Measurements from ENCODE around the gene CEP135. TPM values are rescaled to one million over a fixed set of nuclear protein-coding genes. Genes with fewer than 3 reads are reported as not detected.

The CEP135 gene
- polyA plus RNA-seq, 6 donors from 2014 or later: 13.6 to 23.0 (median 17.0) TPM

DNA sequence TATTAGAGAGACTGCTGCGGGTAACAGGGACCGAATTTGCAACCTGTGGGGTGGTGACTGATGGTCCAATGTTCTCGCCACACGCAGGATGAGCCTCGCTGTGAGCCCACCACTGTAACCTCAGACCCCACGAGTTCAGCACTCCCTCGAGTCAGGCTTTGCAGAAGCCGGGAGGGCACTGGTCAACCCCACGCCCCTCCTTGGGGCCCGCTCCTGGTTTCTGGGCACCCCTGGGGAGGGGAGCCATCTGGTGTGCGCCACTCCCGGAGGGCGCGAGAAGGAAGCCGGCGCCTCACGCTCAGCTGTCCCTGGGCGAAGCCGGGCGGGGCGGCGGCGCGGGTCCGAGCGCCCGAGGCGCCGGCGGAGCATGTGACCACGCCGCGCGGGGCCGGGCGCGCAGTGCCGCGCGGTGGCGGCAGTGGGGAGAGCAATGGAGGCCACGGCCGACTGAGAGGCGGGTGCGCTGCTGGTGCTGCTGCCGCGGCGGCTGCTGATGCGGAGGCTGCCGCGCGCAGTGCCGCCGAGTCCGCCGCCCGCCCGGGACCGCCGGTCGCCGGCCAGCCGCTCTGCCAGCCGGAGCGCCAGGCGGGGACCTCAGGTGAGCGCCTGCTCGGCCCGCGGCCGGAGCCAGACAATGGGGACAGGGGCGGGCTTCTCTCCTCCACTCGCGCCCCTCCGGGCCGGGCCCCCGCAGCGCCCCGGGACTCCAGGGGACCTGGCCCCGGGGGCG, 100.1 kb downstream of the CEP135 start:
- Mint-ChIP-seq H3K27me3 (peaks cover 8 to 25% (median 20%) of the 10 kb centered on the region in 3 donors), H3K27ac (no peak overlapping the region), H3K4me3 (peak overlapping the region; percentile 82 to 91 (median 86)), H3K4me1 (peaks cover 8 to 15% (median 13%) of the 10 kb centered on the region in 3 donors), H3K36me3 (no peaks in the 10 kb centered on the region), H3K9me3 (no peaks in the 10 kb centered on the region)
- peak; percentile 29 for DNase-seq
- peak; percentile 92 to 96 for ATAC-seq (ENCODE audit: low read depth in 2 of 2)

DNA sequence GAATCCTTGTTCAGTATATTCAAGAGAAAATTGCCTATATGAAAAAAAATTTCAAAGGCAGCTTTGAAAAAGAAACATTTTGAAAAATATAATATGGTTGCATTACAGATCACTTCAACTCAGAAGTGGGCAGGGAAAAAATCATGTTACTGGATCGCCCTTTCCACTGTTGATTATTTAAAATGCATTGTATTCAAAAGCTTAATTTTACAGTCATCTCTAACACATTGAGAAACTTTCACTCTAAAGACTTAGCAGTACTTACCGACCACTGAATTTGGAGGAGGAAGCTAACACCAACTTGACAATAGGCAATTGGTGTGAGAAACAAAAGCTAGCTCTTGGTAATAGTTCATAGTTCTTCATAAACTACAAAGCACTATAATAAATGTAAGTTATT, 101.9 kb downstream of the CEP135 start:
- Mint-ChIP-seq H3K4me1 (peaks cover 8 to 13% (median 11%) of the 10 kb centered on the region in 3 donors), H3K9me3 (no peaks in the 10 kb centered on the region), H3K27me3 (peaks cover 17 to 27% (median 25%) of the 10 kb centered on the region in 3 donors), H3K36me3 (no peaks in the 10 kb centered on the region), H3K27ac (no peak overlapping the region), H3K4me3 (peak overlapping the region in 2 of 8 donors; percentile 83 to 92)
- no peak for ATAC-seq (ENCODE audit: low read depth in 2 of 2)
- DNase-seq: no peak

DNA sequence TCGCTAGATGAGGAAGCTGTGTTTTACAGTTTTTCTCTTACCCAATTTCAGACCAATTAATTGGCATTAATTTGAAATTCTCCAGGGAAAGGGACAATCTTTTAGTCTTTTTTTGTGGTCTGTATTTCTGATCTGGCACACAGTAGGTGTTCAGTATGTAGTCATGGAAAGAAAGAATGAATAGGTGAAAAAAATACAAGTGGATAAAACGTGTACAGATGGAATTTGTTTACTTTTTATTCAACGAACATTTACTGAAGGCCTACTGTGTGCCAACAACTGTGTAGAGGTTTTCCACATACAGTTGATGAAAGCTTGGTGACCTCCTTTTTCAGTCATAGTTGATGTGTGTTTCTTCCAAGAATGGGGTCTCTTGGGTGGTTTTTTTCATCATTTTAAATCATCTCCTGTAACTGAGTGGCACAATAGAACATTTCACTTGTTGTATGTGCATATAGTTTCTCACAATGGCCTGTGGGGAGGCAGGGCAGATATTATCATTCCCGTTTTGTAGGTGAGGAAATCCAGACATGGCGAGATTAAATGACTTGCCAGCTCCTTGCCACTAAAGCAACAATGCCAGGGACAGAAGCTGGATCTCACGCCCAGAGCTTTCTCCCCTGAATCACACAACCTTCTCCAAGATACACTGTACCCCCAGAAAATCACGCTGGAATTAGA, 102.4 kb downstream of the CEP135 start:
- Mint-ChIP-seq H3K36me3 (no peaks in the 10 kb centered on the region), H3K9me3 (no peaks in the 10 kb centered on the region), H3K4me3 (peak overlapping the region in 3 of 8 donors; percentile 9 to 83 (median 19)), H3K27me3 (peaks cover 17 to 27% (median 25%) of the 10 kb centered on the region in 3 donors), H3K4me1 (peaks cover 8 to 13% (median 11%) of the 10 kb centered on the region in 3 donors), H3K27ac (no peak overlapping the region)
- ATAC-seq (ENCODE audit: low read depth in 2 of 2): no peak
- no peak for DNase-seq

DNA sequence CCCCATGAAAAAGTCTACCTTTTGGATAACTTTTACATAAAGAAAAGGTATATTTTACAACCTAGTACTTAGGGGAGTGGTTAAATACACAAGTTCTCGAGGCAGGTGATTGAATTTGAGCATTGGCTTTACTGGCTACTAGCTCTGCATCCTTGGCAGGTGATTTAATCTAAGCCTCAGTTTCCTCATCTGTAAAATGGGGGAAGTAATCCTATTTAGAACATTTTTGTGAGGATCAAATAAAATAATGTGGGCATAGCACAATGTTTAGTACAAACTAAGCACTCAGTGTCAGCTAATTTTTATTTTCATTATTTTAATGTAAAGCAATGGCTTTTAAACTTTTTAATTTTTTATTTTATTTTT, 102.9 kb downstream of the CEP135 start:
- H3K27ac Mint-ChIP-seq: no peak overlapping the region
- peaks cover 8 to 13% (median 11%) of the 10 kb centered on the region in 3 donors for H3K4me1 Mint-ChIP-seq
- no peak for DNase-seq
- no peaks in the 10 kb centered on the region for H3K9me3 Mint-ChIP-seq
- no peak for ATAC-seq (ENCODE audit: low read depth in 2 of 2)
- no peaks in the 10 kb centered on the region for H3K36me3 Mint-ChIP-seq
- H3K4me3 Mint-ChIP-seq: peak overlapping the region in 1 of 8 donors; percentile 9
- peaks cover 17 to 27% (median 25%) of the 10 kb centered on the region in 3 donors for H3K27me3 Mint-ChIP-seq

DNA sequence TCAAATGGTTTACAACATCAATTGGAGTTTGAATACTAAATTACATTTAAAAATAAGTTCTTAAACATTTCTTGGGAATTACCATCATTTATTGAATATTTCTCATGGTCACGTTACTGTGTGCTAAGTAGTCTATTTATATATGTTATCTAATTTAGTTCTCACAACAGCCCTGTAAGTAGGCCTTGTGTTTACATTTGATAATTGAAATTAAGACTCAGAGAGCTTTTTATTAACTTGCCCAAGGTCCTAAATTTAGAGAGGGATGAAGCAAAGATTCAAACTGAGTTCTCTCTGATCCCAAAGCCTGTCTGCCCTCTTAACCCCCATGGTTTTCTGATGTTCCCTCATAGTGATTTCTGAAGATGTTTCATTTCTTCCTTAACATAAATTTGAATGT, 103.7 kb downstream of the CEP135 start:
- H3K27ac Mint-ChIP-seq: no peak overlapping the region
- no peak for DNase-seq
- H3K4me1 Mint-ChIP-seq: peaks cover 8 to 13% (median 11%) of the 10 kb centered on the region in 3 donors
- H3K27me3 Mint-ChIP-seq: peaks cover 22 to 29% (median 27%) of the 10 kb centered on the region in 3 donors
- no peak overlapping the region for H3K4me3 Mint-ChIP-seq
- H3K9me3 Mint-ChIP-seq: no peaks in the 10 kb centered on the region
- ATAC-seq (ENCODE audit: low read depth in 2 of 2): no peak
- no peaks in the 10 kb centered on the region for H3K36me3 Mint-ChIP-seq

DNA sequence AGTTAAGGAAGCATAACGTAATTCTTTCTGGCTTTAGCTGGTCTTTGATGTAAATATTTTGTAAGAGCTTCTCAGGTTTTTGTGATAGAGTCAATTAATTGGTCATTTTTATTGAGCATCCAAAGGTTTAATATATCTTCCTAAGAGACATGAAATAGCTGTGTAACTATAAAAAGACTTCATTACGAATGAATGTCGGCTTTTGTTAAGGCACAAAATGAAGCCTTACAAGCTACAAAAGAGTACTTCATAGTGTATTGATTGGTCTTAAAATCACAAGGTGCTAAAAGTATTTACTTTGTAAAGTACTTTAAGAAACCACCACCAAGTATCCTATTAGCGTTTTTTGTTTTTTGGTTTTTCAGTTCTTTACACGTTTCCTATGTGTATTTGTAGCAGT, 104.2 kb downstream of the CEP135 start:
- peaks cover 8 to 13% (median 11%) of the 10 kb centered on the region in 3 donors for H3K4me1 Mint-ChIP-seq
- H3K27me3 Mint-ChIP-seq: peaks cover 22 to 29% (median 27%) of the 10 kb centered on the region in 3 donors
- ATAC-seq (ENCODE audit: low read depth in 2 of 2) (no peak), DNase-seq (no peak)
- H3K36me3 Mint-ChIP-seq: no peaks in the 10 kb centered on the region
- no peaks in the 10 kb centered on the region for H3K9me3 Mint-ChIP-seq
- H3K27ac Mint-ChIP-seq: no peak overlapping the region
- no peak overlapping the region for H3K4me3 Mint-ChIP-seq

DNA sequence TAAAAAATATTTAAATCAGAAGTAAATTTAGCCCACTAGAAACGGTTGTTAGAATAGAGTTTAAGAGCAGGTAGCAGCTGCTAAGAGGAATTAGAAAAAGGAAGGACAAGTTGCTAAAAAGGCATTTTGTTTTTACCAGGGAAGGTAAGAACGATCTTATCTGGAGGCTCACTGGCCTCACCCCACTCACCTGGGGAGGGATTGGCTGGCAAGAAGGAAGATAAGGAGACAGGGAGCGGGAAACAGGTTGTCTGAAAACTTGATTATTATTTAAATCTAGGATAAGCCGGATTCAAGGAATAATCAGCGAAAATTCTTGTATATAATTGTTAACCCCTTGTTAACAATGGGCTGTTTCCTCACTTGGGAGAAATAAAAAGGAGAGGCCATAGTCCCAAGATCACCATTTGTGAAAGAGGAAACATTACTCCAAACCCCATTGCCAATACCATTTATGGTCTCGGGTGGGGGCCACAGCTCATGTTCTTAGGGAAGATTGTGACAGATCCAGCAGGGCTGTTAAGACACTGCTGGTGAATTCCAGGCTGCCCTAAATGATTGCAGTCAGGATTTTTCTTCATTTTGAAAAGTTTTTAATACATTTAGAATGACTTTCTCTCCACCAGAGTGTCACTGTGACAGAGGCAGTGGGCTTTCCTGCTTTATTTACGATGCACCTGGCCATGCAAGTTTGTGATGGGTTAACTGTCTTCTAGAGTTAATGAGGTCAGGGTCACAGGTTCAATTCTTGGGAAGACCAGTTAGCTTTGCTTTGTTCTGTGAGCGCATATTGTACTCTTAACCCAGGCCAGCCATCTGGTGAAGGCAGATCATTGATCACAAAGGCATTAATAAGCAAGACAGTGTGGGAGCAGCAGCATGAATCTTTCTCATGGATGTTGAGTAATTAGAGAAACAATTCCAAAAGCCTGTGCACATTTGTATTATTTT, 106.6 kb downstream of the CEP135 start:
- H3K9me3 Mint-ChIP-seq: peaks cover 0 to 2% (median 0%) of the 10 kb centered on the region in 7 donors

DNA sequence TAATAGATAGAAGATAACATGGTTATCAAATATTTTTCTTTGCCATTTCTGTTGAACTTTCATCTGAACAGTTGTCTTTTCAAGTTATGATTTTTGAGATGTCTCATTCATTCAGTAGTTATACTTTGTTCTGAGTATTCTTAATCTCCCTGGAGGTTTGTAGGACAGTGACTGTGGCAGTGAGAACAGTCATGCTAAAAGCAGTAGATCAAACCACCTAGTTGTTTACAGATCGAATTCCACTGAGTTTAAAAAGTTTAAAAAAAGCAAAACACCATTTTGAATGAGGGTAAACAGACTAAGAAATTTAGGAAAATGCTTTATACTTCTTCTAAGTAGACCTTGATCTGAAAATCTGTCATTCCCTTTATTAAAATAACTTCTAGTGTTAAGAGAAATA, 107.2 kb downstream of the CEP135 start:
- H3K27ac Mint-ChIP-seq: no peak overlapping the region
- ATAC-seq (ENCODE audit: low read depth in 2 of 2): no peak
- no peak overlapping the region for H3K4me3 Mint-ChIP-seq
- no peaks in the 10 kb centered on the region for H3K36me3 Mint-ChIP-seq
- H3K4me1 Mint-ChIP-seq: no peaks in the 10 kb centered on the region
- peaks cover 17 to 28% (median 22%) of the 10 kb centered on the region in 3 donors for H3K27me3 Mint-ChIP-seq
- DNase-seq: no peak
- H3K9me3 Mint-ChIP-seq: peaks cover 0 to 2% (median 0%) of the 10 kb centered on the region in 7 donors

More for the DNA sequence above, 106.6 kb downstream of the CEP135 start:
- Mint-ChIP-seq H3K36me3 (no peaks in the 10 kb centered on the region), H3K27ac (peak overlapping the region in 1 of 6 donors; percentile 26), H3K4me3 (no peak overlapping the region), H3K27me3 (peaks cover 20 to 30% (median 21%) of the 10 kb centered on the region in 3 donors), H3K4me1 (peaks cover 0 to 4% (median 1%) of the 10 kb centered on the region in 3 donors)
- ATAC-seq (ENCODE audit: low read depth in 2 of 2): no peak
- no peak for DNase-seq

DNA sequence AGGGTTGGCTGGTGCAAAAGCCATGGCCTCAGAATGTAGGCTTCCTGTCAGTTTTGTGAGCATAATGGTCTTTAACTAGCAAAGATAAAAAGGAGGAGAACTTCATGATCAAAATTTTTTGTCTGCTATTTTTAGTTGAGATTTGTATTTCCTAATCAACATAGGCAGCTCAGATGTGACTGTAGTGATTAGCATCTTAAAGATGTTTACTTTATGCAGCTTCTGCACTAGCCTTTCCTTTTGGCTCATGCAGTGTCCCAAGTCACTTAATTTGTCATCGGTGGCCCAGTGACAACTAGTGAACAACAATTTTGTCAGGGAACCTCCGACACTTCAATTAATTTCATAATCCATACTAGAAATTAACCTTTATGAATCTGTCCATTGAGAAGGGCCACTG, 109.8 kb downstream of the CEP135 start:
- Mint-ChIP-seq H3K36me3 (no peaks in the 10 kb centered on the region), H3K4me3 (no peak overlapping the region), H3K27me3 (peaks cover 10 to 22% (median 16%) of the 10 kb centered on the region in 3 donors), H3K27ac (no peak overlapping the region), H3K9me3 (peaks cover 0 to 2% (median 0%) of the 10 kb centered on the region in 7 donors), H3K4me1 (no peaks in the 10 kb centered on the region)
- ATAC-seq (ENCODE audit: low read depth in 2 of 2) (no peak), DNase-seq (no peak)

DNA sequence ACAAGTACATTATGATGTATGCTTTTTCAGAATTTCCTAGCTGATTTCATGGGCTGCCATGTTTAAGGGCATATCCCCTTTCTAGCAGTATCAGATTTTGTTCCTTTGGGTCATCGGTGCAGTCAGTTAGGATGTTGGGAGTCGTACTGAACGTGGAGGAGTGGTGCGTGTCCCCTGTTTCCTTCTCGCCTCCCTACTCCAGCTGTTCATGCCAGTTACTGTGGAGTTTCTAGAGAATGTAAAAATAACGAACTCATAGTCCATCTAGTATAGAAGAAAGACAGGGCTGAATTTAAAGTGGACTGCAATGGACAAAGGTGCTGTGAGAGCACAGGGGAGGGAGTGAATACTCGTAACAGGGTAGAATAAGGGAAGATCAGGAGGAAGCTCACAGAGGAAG, 111.3 kb downstream of the CEP135 start:
- DNase-seq: no peak
- no peak overlapping the region for H3K4me3 Mint-ChIP-seq
- ATAC-seq (ENCODE audit: low read depth in 2 of 2): no peak
- H3K27me3 Mint-ChIP-seq: peaks cover 6 to 17% (median 16%) of the 10 kb centered on the region in 3 donors
- H3K4me1 Mint-ChIP-seq: no peaks in the 10 kb centered on the region
- no peaks in the 10 kb centered on the region for H3K36me3 Mint-ChIP-seq
- H3K9me3 Mint-ChIP-seq: peaks cover 0 to 2% (median 0%) of the 10 kb centered on the region in 7 donors
- peak overlapping the region in 1 of 6 donors; percentile 2 for H3K27ac Mint-ChIP-seq

DNA sequence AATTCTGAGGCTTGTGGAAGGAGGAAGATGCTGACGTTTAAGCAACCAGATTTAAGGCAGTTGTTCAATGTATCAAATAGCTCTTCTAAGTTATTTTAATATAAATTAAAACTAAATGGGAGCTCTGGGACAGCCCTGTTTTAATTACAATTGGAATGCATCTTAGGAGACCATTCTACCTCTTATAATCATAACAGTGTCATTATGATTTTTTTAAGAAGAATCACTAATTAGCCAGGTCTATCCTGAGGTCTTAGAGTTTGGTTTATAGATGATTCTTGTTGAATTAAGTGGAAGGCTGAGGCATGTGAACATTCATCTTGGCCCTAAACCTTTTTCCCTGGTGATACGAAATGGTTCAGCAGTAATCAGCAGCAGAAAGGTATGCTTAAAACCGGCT, 113.4 kb downstream of the CEP135 start:
- no peak for DNase-seq
- Mint-ChIP-seq H3K36me3 (no peaks in the 10 kb centered on the region), H3K4me1 (no peaks in the 10 kb centered on the region), H3K27me3 (peaks cover 4 to 15% (median 12%) of the 10 kb centered on the region in 3 donors), H3K27ac (no peak overlapping the region), H3K4me3 (no peak overlapping the region), H3K9me3 (peaks cover 0 to 2% (median 0%) of the 10 kb centered on the region in 7 donors)
- no peak for ATAC-seq (ENCODE audit: low read depth in 2 of 2)

DNA sequence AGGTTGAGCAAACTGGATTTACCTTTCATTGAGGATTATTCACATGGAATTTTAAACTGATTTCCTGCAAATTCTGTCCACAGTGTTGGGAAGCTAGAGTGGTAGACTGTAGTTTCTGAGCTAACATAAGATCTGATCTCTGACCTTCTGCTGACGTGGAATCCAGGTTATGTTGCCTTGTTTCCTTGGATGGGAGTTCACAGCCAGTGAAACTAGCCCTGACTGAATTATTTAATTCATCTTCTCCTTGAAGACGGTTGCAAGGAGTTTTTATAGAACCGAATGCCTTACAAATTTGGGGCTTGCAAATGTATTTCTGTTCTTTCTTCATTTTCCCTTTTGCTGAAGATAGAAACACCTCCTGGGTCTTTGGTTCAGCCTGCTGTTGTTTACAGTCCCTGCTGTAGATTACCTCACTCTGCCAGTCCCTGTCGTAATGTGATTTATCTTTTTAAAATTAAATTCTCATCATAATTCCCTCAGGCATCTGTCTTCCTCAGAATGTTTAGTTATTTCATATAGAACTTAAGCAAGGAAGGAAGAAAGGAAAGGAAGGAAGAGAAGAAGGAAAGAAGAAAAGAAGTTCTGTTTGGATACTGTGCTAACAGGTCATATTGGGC, 113.9 kb downstream of the CEP135 start:
- H3K36me3 Mint-ChIP-seq: no peaks in the 10 kb centered on the region
- no peak for ATAC-seq (ENCODE audit: low read depth in 2 of 2)
- H3K27ac Mint-ChIP-seq: no peak overlapping the region
- H3K4me3 Mint-ChIP-seq: no peak overlapping the region
- no peaks in the 10 kb centered on the region for H3K4me1 Mint-ChIP-seq
- DNase-seq: no peak
- peaks cover 0 to 2% (median 0%) of the 10 kb centered on the region in 7 donors for H3K9me3 Mint-ChIP-seq
- peaks cover 4 to 12% (median 8%) of the 10 kb centered on the region in 3 donors for H3K27me3 Mint-ChIP-seq

DNA sequence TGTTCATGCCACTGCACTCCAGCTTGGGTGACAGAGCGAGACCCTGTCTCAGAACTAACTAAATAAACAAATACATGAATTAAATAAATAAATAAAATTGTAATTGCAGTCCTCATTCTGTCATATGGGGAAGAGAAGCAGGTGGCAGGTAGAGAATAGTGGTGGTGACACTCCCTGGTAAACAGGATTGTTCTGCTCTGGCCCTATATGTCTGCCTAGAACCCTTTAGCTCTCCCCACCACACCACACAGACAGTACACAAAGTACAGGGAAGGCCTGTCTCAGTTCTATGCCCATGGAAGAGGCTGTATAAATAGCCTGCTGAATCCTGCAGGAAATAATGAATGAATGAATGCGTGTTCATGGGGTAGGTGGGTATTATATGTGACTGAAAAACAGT, 117.7 kb downstream of the CEP135 start:
- DNase-seq: no peak
- H3K36me3 Mint-ChIP-seq: no peaks in the 10 kb centered on the region
- no peaks in the 10 kb centered on the region for H3K9me3 Mint-ChIP-seq
- H3K4me3 Mint-ChIP-seq: no peak overlapping the region
- H3K4me1 Mint-ChIP-seq: no peaks in the 10 kb centered on the region
- H3K27me3 Mint-ChIP-seq: no peaks in the 10 kb centered on the region
- H3K27ac Mint-ChIP-seq: no peak overlapping the region
- no peak for ATAC-seq (ENCODE audit: low read depth in 2 of 2)

All from naive B cell (primary cell).